GM23248 (cell line): Measurements from ENCODE around the gene UPK1B. TPM values are rescaled to one million over a fixed set of nuclear protein-coding genes. Genes with fewer than 3 reads are reported as not detected.

Experiments
- DNase-seq: peaks from one replicate; pipeline ENCODE4 v3.0.0-alpha.2; 2015
- H2AFZ ChIP-seq: fragments of 200-600 bp; sonication (generic); 2 replicates; pipeline ENCODE4 v1.6.1; 2016; ENCODE audit warnings: antibody characterized with exemption
- H3F3A ChIP-seq: fragments of 200-600 bp; sonication (generic); 2 replicates; pipeline ENCODE4 v1.6.1; 2016; ENCODE audit warnings: mild to moderate bottlenecking, antibody characterized with exemption, mixed run types; ENCODE audit not compliant: insufficient read depth
- H3K27ac ChIP-seq: fragments of 200-600 bp; sonication (generic); 2 replicates; pipeline ENCODE4 v1.5.1; 2016; ENCODE audit warnings: mild to moderate bottlenecking
- H3K27me3 ChIP-seq: fragments of 200-600 bp; sonication (generic); replicated peaks from 2 replicates; pipeline ENCODE4 v1.6.1; 2016; ENCODE audit warnings: mild to moderate bottlenecking; ENCODE audit not compliant: insufficient read depth
- H3K36me3 ChIP-seq: fragments of 200-600 bp; sonication (generic); 2 replicates; pipeline ENCODE4 v1.6.1; 2016; ENCODE audit warnings: low read depth, mild to moderate bottlenecking
- H3K4me1 ChIP-seq: fragments of 200-600 bp; sonication (generic); 2 replicates; pipeline ENCODE4 v1.6.1; 2016; ENCODE audit warnings: mild to moderate bottlenecking; ENCODE audit not compliant: insufficient read depth
- H3K4me2 ChIP-seq: fragments of 200-600 bp; sonication (generic); one replicate; pipeline ENCODE4 v1.6.1; 2016; ENCODE audit warnings: mild to moderate bottlenecking; ENCODE audit not compliant: unreplicated experiment
- H3K4me3 ChIP-seq: fragments of 200-600 bp; sonication (generic); 2 replicates; pipeline ENCODE4 v1.5.1; 2016; ENCODE audit warnings: mild to moderate bottlenecking
- H3K79me2 ChIP-seq: fragments of 200-600 bp; sonication (generic); 2 replicates; pipeline ENCODE4 v1.6.1; 2016; ENCODE audit warnings: mild to moderate bottlenecking; ENCODE audit not compliant: insufficient read depth
- H3K9ac ChIP-seq: fragments of 200-600 bp; sonication (generic); 2 replicates; pipeline ENCODE4 v1.6.1; 2016; ENCODE audit warnings: mild to moderate bottlenecking
- H3K9me2 ChIP-seq: fragments of 200-600 bp; sonication (generic); 2 replicates; pipeline ENCODE4 v1.6.1; 2016; ENCODE audit warnings: mixed run types, mild to moderate bottlenecking, moderate library complexity; ENCODE audit not compliant: insufficient read depth
- H3K9me3 ChIP-seq: fragments of 200-600 bp; sonication (generic); one replicate; pipeline ENCODE4 v1.6.1; 2017; ENCODE audit warnings: low read depth
- H4K20me1 ChIP-seq: fragments of 200-600 bp; sonication (generic); 2 replicates; pipeline ENCODE4 v1.6.0; 2016; ENCODE audit not compliant: insufficient read depth
- EZH2 ChIP-seq: fragments of 200-600 bp; sonication (generic); IDR thresholded peaks from 2 replicates; pipeline ENCODE4 v1.6.1; 2018; ENCODE audit warnings: antibody characterized with exemption, mild to moderate bottlenecking; ENCODE audit not compliant: insufficient read depth, poor library complexity, severe bottlenecking
- EZH2phosphoT487 ChIP-seq: fragments of 200-600 bp; sonication (generic); IDR thresholded peaks from 2 replicates; pipeline ENCODE4 v1.6.1; 2018; ENCODE audit warnings: antibody characterized with exemption, moderate library complexity, mild to moderate bottlenecking, low read depth; ENCODE audit not compliant: insufficient read depth
- WGBS, 2 experiments: methylation state at CpG; one replicate each; pipeline ENCODE4 v1.1.6; 2015 to 2017; ENCODE audit warnings: low lambda C conversion rate in 2 of 2, low coverage in 1 of 2; ENCODE audit errors: missing lambda C conversion rate in 2 of 2; 5-methylcytosine and 5-hydroxymethylcytosine counted together
- in situ Hi-C: fragments of 300-500 bp; cut with MboI; formaldehyde crosslinking; loops from 2 replicates; pipeline ENCODE4 v1.15.0; 2020
- polyA plus RNA-seq: library from polyadenylated mRNA; unstranded; fragments of >200 nt; fragmentation: Nextera tagmentation; extraction: Ambion mirVana; gene quantifications from 2 replicates; pipeline ENCODE4 v1.2.1, GENCODE V29; 2016
- total RNA-seq: library from RNA; depleted of rRNA; stranded (reverse); fragments of >200 nt; shearing (Covaris generic); gene quantifications from 2 replicates; pipeline ENCODE4 v1.2.3, GENCODE V29; 2014

The UPK1B gene
- total and polyA plus RNA-seq, 2 experiments from 2014 or later = not detected

DNA sequence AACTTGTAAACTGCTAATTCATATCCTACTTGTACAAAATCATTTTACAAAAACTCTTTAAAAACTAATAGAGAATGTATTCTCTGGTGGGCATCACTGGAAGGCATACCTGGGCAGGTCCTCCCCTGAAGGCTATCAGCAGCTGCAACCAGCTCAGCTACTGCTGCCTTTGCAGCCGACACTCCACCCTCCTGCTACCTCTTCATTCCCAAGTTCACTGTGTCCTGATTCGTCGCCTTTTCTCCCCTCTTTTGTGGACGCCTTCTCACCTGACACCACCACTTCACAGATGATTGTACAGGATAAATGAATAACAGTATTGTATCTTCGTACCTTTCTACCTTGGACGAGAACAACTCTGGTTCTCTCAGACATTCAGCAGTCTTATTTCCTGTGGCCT is 38.4 kb downstream of the UPK1B start:
- TF ChIP-seq EZH2phosphoT487 (no peak), EZH2 (no peak)
- H3K4me3 ChIP-seq = no peak overlapping the region
- H3K9me2 ChIP-seq = no peaks in the 10 kb centered on the region
- H2AFZ ChIP-seq = no peak overlapping the region
- WGBS, 2 experiments = 82 to 87% methylated on average over 6 of the region's 6 CpGs
- no peaks in the 10 kb centered on the region for H3K27me3 ChIP-seq
- no peak for DNase-seq
- no peaks in the 10 kb centered on the region for H3K9me3 ChIP-seq
- H3K4me2 ChIP-seq = no peak overlapping the region
- H3K36me3 ChIP-seq = peaks cover 55% of the 10 kb centered on the region
- H3K4me1 ChIP-seq = no peaks in the 10 kb centered on the region
- no peaks in the 10 kb centered on the region for H4K20me1 ChIP-seq
- H3K79me2 ChIP-seq = no peaks in the 10 kb centered on the region
- H3F3A ChIP-seq = peaks cover 9% of the 10 kb centered on the region; the same call in 1 of the 2 replicates
- H3K9ac ChIP-seq = no peak overlapping the region
- in situ Hi-C loops = no loop called here
- no peak overlapping the region for H3K27ac ChIP-seq

GRCh38 chr3:119219069-119219468 is 45.7 kb downstream of the UPK1B start:
- Histone ChIP-seq H3K9ac (no peak overlapping the region), H3F3A (peaks cover 8% of the 10 kb centered on the region; the same call in 1 of the 2 replicates), H3K9me2 (no peaks in the 10 kb centered on the region), H3K27ac (no peak overlapping the region), H4K20me1 (no peaks in the 10 kb centered on the region), H3K9me3 (no peaks in the 10 kb centered on the region), H3K4me3 (no peak overlapping the region), H3K4me2 (no peak overlapping the region), H3K79me2 (peaks cover 10% of the 10 kb centered on the region; the same call in 1 of the 2 replicates), H3K4me1 (peaks cover 9% of the 10 kb centered on the region), H3K36me3 (peaks cover 53% of the 10 kb centered on the region), H2AFZ (no peak overlapping the region), H3K27me3 (no peaks in the 10 kb centered on the region)
- in situ Hi-C loops = no loop called here
- 95 to 100% methylated on average over 4 of the region's 4 CpGs for WGBS, 2 experiments
- TF ChIP-seq EZH2 = no peak
- TF ChIP-seq EZH2phosphoT487 = no peak
- DNase-seq = no peak

GRCh38 chr3:119220198-119220597 is 46.8 kb downstream of the UPK1B start:
- Histone ChIP-seq H2AFZ (no peak overlapping the region), H3K9ac (no peak overlapping the region), H3K4me3 (no peak overlapping the region), H3K79me2 (peaks cover 10% of the 10 kb centered on the region; the same call in 1 of the 2 replicates), H3K36me3 (peaks cover 55% of the 10 kb centered on the region), H3K4me2 (no peak overlapping the region), H3K27me3 (no peaks in the 10 kb centered on the region), H3K9me2 (no peaks in the 10 kb centered on the region), H3F3A (peaks cover 8% of the 10 kb centered on the region; the same call in 1 of the 2 replicates), H3K4me1 (peaks cover 9% of the 10 kb centered on the region), H3K27ac (no peak overlapping the region), H4K20me1 (no peaks in the 10 kb centered on the region), H3K9me3 (no peaks in the 10 kb centered on the region)
- TF ChIP-seq EZH2phosphoT487 = no peak
- TF ChIP-seq EZH2 = no peak
- WGBS, 2 experiments = 83% methylated on average over 7 of the region's 7 CpGs
- in situ Hi-C loops = no loop called here
- DNase-seq = no peak

DNA sequence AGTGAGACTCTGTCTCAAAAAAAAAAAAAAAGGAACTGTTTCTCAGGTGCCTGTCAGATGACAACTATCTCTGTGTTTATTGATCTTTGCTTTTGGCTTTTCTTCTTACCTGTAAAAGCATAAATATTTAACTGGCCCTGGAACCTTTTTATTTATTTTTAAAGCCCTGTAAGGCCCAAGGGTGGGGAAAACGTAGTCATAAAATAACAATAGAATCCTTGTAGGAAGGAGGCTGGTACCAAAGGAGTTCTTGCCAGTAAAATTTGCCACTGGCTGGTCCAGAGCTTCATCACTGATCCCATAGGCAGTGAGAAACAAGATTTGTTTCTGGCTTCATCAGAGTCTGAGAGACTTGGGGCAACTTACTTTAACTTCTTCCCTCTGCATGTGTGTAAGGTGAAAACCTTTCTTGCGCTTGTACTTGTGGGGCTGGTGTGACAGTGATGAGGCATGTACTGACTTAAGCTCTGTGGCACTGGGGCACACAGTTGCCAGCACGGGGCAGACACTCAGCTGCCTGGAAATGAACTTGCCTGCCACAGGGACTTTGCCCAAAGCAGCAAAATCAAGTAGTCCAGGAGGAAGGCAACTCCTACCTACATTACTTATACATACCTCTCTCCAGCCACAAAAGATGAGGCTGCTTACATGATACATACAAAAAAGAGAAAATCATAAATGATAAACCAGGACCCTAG is 47.7 kb downstream of the UPK1B start:
- H3K4me2 ChIP-seq = peak overlapping the region; percentile 39
- TF ChIP-seq EZH2 (no peak), EZH2phosphoT487 (no peak)
- H2AFZ ChIP-seq = no peak overlapping the region
- H3F3A ChIP-seq = peaks cover 8% of the 10 kb centered on the region; the same call in 1 of the 2 replicates
- no peak for DNase-seq
- no peaks in the 10 kb centered on the region for H3K9me2 ChIP-seq
- H3K9ac ChIP-seq = no peak overlapping the region
- H3K27me3 ChIP-seq = no peaks in the 10 kb centered on the region
- H3K36me3 ChIP-seq = peaks cover 51% of the 10 kb centered on the region
- no peaks in the 10 kb centered on the region for H4K20me1 ChIP-seq
- WGBS, 2 experiments = 62 to 63% methylated on average over 3 of the region's 3 CpGs
- in situ Hi-C loops = no loop called here
- H3K9me3 ChIP-seq = no peaks in the 10 kb centered on the region
- peak overlapping the region; percentile 54 for H3K27ac ChIP-seq
- peaks cover 12% of the 10 kb centered on the region; the same call in 1 of the 2 replicates for H3K79me2 ChIP-seq
- no peak overlapping the region for H3K4me3 ChIP-seq
- H3K4me1 ChIP-seq = peaks cover 9% of the 10 kb centered on the region
